Stimulated activated CD8-positive, alpha-beta memory T cell treated with anti-CD3 and anti-CD28 coated beads, Interleukin-4, amount 100 ng/mL, for 48 hours (primary cell): ENCODE results near the gene NSUN5.
A peak's percentile ranks its signal among the peaks of the same experiment; 100 is the strongest.
"Not testable (repeated sequence)": the region's sequence is repeated elsewhere in the genome, so short reads cannot be mapped to it uniquely, and the experiment has no call there.

Experiments
- DNase-seq: peaks from one replicate; pipeline ENCODE4 v3.0.0-alpha.2; 2020

Gene NSUN5

GRCh38 chr7:73325424-73325823 lies 16.8 kb upstream of the NSUN5 start:
- not testable (repeated sequence) for DNase-seq

GRCh38 chr7:73324081-73324845 lies 15.6 kb upstream of the NSUN5 start:
- DNase-seq, result peak; percentile 62

GRCh38 chr7:73323434-73324080 lies 14.9 kb upstream of the NSUN5 start:
- DNase-seq, result not testable (repeated sequence)

GRCh38 chr7:73320009-73320408 lies 11.4 kb upstream of the NSUN5 start:
- not testable (repeated sequence) for DNase-seq

GRCh38 chr7:73319541-73319940 lies 10.9 kb upstream of the NSUN5 start:
- DNase-seq, result not testable (repeated sequence)

GRCh38 chr7:73318656-73319204 lies 10.1 kb upstream of the NSUN5 start:
- DNase-seq, result not testable (repeated sequence)

GRCh38 chr7:73316521-73316920 lies 7.9 kb upstream of the NSUN5 start:
- no peak for DNase-seq

GRCh38 chr7:73314271-73314670 lies 5.6 kb upstream of the NSUN5 start:
- DNase-seq, result no peak

GRCh38 chr7:73313521-73313906 lies 4.9 kb upstream of the NSUN5 start:
- DNase-seq, result no peak

- no peak for DNase-seq
Observed at GRCh38 chr7:73312831-73313520, 4.3 kb upstream of the NSUN5 start.

- not testable (repeated sequence) for DNase-seq
Observed at GRCh38 chr7:73311421-73311820, 2.8 kb upstream of the NSUN5 start.

GRCh38 chr7:73308074-73308664 lies 457 bp downstream of the NSUN5 start:
- no peak for DNase-seq

GRCh38 chr7:73307436-73307835 lies 1.2 kb downstream of the NSUN5 start:
- DNase-seq, result no peak

GRCh38 chr7:73304612-73305387 lies 3.8 kb downstream of the NSUN5 start:
- not testable (repeated sequence) for DNase-seq

GRCh38 chr7:73304071-73304470 lies 4.6 kb downstream of the NSUN5 start:
- DNase-seq, result no peak

- DNase-seq, result no peak
Observed at GRCh38 chr7:73303546-73303945, 5.1 kb downstream of the NSUN5 start.

- not testable (repeated sequence) for DNase-seq
Observed at GRCh38 chr7:73302846-73303245, 5.8 kb downstream of the NSUN5 start.

GRCh38 chr7:73301108-73301507 lies 7.5 kb downstream of the NSUN5 start:
- not testable (repeated sequence) for DNase-seq

GRCh38 chr7:73299812-73300211 lies 8.8 kb downstream of the NSUN5 start:
- not testable (repeated sequence) for DNase-seq

GRCh38 chr7:73297706-73298105 lies 10.9 kb downstream of the NSUN5 start:
- DNase-seq, result not testable (repeated sequence)

GRCh38 chr7:73297235-73297634 lies 11.4 kb downstream of the NSUN5 start:
- not testable (repeated sequence) for DNase-seq

GRCh38 chr7:73277210-73277609 lies 31.4 kb downstream of the NSUN5 start:
- not testable (repeated sequence) for DNase-seq
